Measurements from ENCODE around the gene SOAT1. TPM values are rescaled to one million over a fixed set of nuclear protein-coding genes. Genes with fewer than 3 reads are reported as not detected.

Gene SOAT1
- total RNA-seq, 1 experiment from 2014 or later: 7.5 TPM

- WGBS (ENCODE audit: extremely low coverage, insufficient read length, low lambda C conversion rate): no CpG with 5 or more reads among the region's 1 CpG
- no peaks in the 10 kb centered on the region for H3K79me2 ChIP-seq (ENCODE audit: insufficient read depth, low read length)
- Mint-ChIP-seq H3K4me1 (no peaks in the 10 kb centered on the region), H3K9me3 (no peaks in the 10 kb centered on the region), H3K27me3 (ENCODE audit: low read depth) (no peaks in the 10 kb centered on the region), H3K4me3 (no peak overlapping the region), H3K36me3 (ENCODE audit: insufficient read depth in 1 of 3, low read depth in 3 of 3) (no peaks in the 10 kb centered on the region), H3K27ac (no peak overlapping the region)
- H4K5ac ChIP-seq (ENCODE audit: insufficient read length, low read depth, low read length): no peak overlapping the region
- no peak overlapping the region for H3K23ac ChIP-seq (ENCODE audit: insufficient read length, low read depth, low read length)
- H3K9me3 ChIP-seq (ENCODE audit: control insufficient read depth, low read depth, low read length): no peaks in the 10 kb centered on the region
- no peak overlapping the region for H3K4ac ChIP-seq (ENCODE audit: low read depth, low read length)
- DNase-seq: no peak
- no peak overlapping the region for H3K18ac ChIP-seq (ENCODE audit: insufficient read length, low read depth, low read length)
- no peak overlapping the region for H2BK12ac ChIP-seq (ENCODE audit: insufficient read length, low read depth, low read length)
- no peaks in the 10 kb centered on the region for H3K79me1 ChIP-seq (ENCODE audit: insufficient read depth, low read depth, low read length, poor library complexity, severe bottlenecking)
- no peak overlapping the region for H2BK120ac ChIP-seq (ENCODE audit: low read depth, low read length, poor library complexity, severe bottlenecking)
- H4K20me1 ChIP-seq (ENCODE audit: control insufficient read depth, insufficient read depth, insufficient read length): no peaks in the 10 kb centered on the region
- H3K56ac ChIP-seq (ENCODE audit: insufficient read length, low read depth, low read length): no peak overlapping the region
- H3K23me2 ChIP-seq (ENCODE audit: insufficient read length, low read depth, low read length, poor library complexity, severe bottlenecking): no peaks in the 10 kb centered on the region
- no peak overlapping the region for H2AK5ac ChIP-seq (ENCODE audit: insufficient read length, low read length)
- H3K27ac ChIP-seq (ENCODE audit: insufficient read length, low read depth, low read length): no peak overlapping the region
- H3T11ph ChIP-seq (ENCODE audit: low read length): no peak overlapping the region
- H2AFZ ChIP-seq (ENCODE audit: low read length): no peak overlapping the region
- no peaks in the 10 kb centered on the region for H3K27me3 ChIP-seq (ENCODE audit: insufficient read depth, low read length)
- no peak overlapping the region for H3K4me2 ChIP-seq (ENCODE audit: insufficient read depth, insufficient read length, low read length)
- no peak overlapping the region for H2BK20ac ChIP-seq (ENCODE audit: low read depth, low read length, poor library complexity, severe bottlenecking)
- no peak overlapping the region for H3K14ac ChIP-seq (ENCODE audit: insufficient read depth, low read length)
- no peak overlapping the region for H4K91ac ChIP-seq (ENCODE audit: insufficient read length, low read depth, low read length)
- no peaks in the 10 kb centered on the region for H3K4me1 ChIP-seq (ENCODE audit: insufficient read depth, low read length)
- H2BK5ac ChIP-seq (ENCODE audit: insufficient read length, low read length): no peak overlapping the region
- H3K9ac ChIP-seq (ENCODE audit: extremely low read depth, insufficient read length, low read length): no peak overlapping the region
- H2BK15ac ChIP-seq (ENCODE audit: low read depth, low read length): no peak overlapping the region
- H4K8ac ChIP-seq (replicated peaks; ENCODE audit: insufficient read length, low read depth, low read length): no peak overlapping the region
- no peak for TF ChIP-seq CTCF (conservative IDR thresholded peaks at IDR 0.05)
Measured at GRCh38 chr1:179384027-179384426, 90.4 kb downstream of the SOAT1 start.

Data from H9 (cell line).